ENCODE measurements around the gene TTC39B. TPM values are rescaled to one million over a fixed set of nuclear protein-coding genes. Genes with fewer than 3 reads are reported as not detected.

Gene TTC39B
- total RNA-seq, 1 experiment from 2014 or later: 6.0 TPM

GRCh38 chr9:15178631-15179030, 128.4 kb downstream of the TTC39B start:
- Mint-ChIP-seq H3K27ac (ENCODE audit: unreplicated experiment) (no peak overlapping the region), H3K36me3 (ENCODE audit: insufficient read depth, unreplicated experiment) (peaks cover 2% of the 10 kb centered on the region), H3K9me3 (ENCODE audit: low read depth, unreplicated experiment) (no peaks in the 10 kb centered on the region), H3K4me1 (ENCODE audit: low read depth, unreplicated experiment) (no peaks in the 10 kb centered on the region), H3K27me3 (ENCODE audit: unreplicated experiment) (no peaks in the 10 kb centered on the region), H3K4me3 (ENCODE audit: low read depth, unreplicated experiment) (no peak overlapping the region)
- CTCF ChIA-PET: no interaction called here
- BruUV-seq (replicated peaks): no TSS peak
- TF ChIP-seq, protein P1, sequence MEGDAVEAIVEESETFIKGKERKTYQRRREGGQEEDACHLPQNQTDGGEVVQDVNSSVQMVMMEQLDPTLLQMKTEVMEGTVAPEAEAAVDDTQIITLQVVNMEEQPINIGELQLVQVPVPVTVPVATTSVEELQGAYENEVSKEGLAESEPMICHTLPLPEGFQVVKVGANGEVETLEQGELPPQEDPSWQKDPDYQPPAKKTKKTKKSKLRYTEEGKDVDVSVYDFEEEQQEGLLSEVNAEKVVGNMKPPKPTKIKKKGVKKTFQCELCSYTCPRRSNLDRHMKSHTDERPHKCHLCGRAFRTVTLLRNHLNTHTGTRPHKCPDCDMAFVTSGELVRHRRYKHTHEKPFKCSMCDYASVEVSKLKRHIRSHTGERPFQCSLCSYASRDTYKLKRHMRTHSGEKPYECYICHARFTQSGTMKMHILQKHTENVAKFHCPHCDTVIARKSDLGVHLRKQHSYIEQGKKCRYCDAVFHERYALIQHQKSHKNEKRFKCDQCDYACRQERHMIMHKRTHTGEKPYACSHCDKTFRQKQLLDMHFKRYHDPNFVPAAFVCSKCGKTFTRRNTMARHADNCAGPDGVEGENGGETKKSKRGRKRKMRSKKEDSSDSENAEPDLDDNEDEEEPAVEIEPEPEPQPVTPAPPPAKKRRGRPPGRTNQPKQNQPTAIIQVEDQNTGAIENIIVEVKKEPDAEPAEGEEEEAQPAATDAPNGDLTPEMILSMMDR (IDR thresholded peaks at IDR 0.05; ENCODE audit: unreplicated experiment): no peak
- intact Hi-C loops (cut with micrococcal nuclease; ENCODE audit: unreplicated experiment): no loop called here
- DNase-seq: no peak

- Mint-ChIP-seq H3K9me3 (ENCODE audit: low read depth, unreplicated experiment) (no peaks in the 10 kb centered on the region), H3K27me3 (ENCODE audit: unreplicated experiment) (no peaks in the 10 kb centered on the region), H3K4me3 (ENCODE audit: low read depth, unreplicated experiment) (no peak overlapping the region), H3K36me3 (ENCODE audit: insufficient read depth, unreplicated experiment) (no peaks in the 10 kb centered on the region), H3K27ac (ENCODE audit: unreplicated experiment) (no peak overlapping the region), H3K4me1 (ENCODE audit: low read depth, unreplicated experiment) (no peaks in the 10 kb centered on the region)
- CTCF ChIA-PET: no interaction called here
- BruUV-seq (replicated peaks): no TSS peak
- intact Hi-C loops (cut with micrococcal nuclease; ENCODE audit: unreplicated experiment): no loop called here
- no peak for DNase-seq
- TF ChIP-seq, protein P1 (IDR thresholded peaks at IDR 0.05; ENCODE audit: unreplicated experiment): no peak
These were observed 130.2 kb downstream of the TTC39B start for GRCh38 chr9:15176836-15177235.

DNA sequence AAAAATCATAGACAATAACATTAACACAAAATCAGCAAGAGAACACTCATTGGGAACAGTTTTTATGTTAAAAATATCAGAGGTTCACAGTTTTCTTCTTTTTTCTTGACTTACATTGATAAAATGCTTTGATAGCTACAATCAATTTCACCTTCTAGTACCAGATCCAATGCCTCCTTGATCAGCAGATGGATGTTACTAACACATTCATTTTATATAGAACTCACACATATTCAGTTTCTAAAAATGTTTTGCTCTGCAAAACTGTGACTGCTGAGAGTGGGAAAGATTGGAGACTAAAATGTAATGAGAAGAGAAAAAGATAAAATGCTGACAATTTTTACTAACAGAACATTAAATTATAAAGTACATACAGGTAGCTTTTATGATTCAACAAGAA, 143.1 kb downstream of the TTC39B start:
- CTCF ChIA-PET: no interaction called here
- intact Hi-C loops (cut with micrococcal nuclease; ENCODE audit: unreplicated experiment): no loop called here
- TF ChIP-seq, protein P1 (IDR thresholded peaks at IDR 0.05; ENCODE audit: unreplicated experiment): no peak

GRCh38 chr9:15161753-15162152, 145.3 kb downstream of the TTC39B start:
- H3K36me3 Mint-ChIP-seq (ENCODE audit: insufficient read depth, unreplicated experiment): no peaks in the 10 kb centered on the region
- CTCF ChIA-PET: no interaction called here
- no peak overlapping the region for H3K27ac Mint-ChIP-seq (ENCODE audit: unreplicated experiment)
- intact Hi-C loops (cut with micrococcal nuclease; ENCODE audit: unreplicated experiment): no loop called here
- H3K4me3 Mint-ChIP-seq (ENCODE audit: low read depth, unreplicated experiment): no peak overlapping the region
- no peaks in the 10 kb centered on the region for H3K27me3 Mint-ChIP-seq (ENCODE audit: unreplicated experiment)
- TF ChIP-seq, protein P1 (IDR thresholded peaks at IDR 0.05; ENCODE audit: unreplicated experiment): no peak
- H3K4me1 Mint-ChIP-seq (ENCODE audit: low read depth, unreplicated experiment): no peaks in the 10 kb centered on the region
- no peaks in the 10 kb centered on the region for H3K9me3 Mint-ChIP-seq (ENCODE audit: low read depth, unreplicated experiment)
- no peak for DNase-seq
- BruUV-seq (replicated peaks): no TSS peak

More for the DNA sequence above, 143.1 kb downstream of the TTC39B start:
- no peaks in the 10 kb centered on the region for H3K27me3 Mint-ChIP-seq (ENCODE audit: unreplicated experiment)
- BruUV-seq (replicated peaks): no TSS peak
- no peaks in the 10 kb centered on the region for H3K36me3 Mint-ChIP-seq (ENCODE audit: insufficient read depth, unreplicated experiment)
- no peaks in the 10 kb centered on the region for H3K9me3 Mint-ChIP-seq (ENCODE audit: low read depth, unreplicated experiment)
- no peak for DNase-seq
- H3K27ac Mint-ChIP-seq (ENCODE audit: unreplicated experiment): no peak overlapping the region
- H3K4me3 Mint-ChIP-seq (ENCODE audit: low read depth, unreplicated experiment): no peak overlapping the region
- no peaks in the 10 kb centered on the region for H3K4me1 Mint-ChIP-seq (ENCODE audit: low read depth, unreplicated experiment)

All from Calu3 (cell line).